HTR-8/SVneo (cell line): ENCODE measurements around the gene TBXA2R.

Experiments used
- DNase-seq: peaks from one replicate; pipeline ENCODE4 v3.0.0; 2011; ENCODE audit warnings: low spot score, mixed read lengths; ENCODE audit not compliant: insufficient read length
- FAIRE-seq: peaks from 2 replicates; lab custom pipeline; 2011; peaks lifted over from hg19 to GRCh38; lab: Jason Lieb, UNC

TBXA2R gene

DNA sequence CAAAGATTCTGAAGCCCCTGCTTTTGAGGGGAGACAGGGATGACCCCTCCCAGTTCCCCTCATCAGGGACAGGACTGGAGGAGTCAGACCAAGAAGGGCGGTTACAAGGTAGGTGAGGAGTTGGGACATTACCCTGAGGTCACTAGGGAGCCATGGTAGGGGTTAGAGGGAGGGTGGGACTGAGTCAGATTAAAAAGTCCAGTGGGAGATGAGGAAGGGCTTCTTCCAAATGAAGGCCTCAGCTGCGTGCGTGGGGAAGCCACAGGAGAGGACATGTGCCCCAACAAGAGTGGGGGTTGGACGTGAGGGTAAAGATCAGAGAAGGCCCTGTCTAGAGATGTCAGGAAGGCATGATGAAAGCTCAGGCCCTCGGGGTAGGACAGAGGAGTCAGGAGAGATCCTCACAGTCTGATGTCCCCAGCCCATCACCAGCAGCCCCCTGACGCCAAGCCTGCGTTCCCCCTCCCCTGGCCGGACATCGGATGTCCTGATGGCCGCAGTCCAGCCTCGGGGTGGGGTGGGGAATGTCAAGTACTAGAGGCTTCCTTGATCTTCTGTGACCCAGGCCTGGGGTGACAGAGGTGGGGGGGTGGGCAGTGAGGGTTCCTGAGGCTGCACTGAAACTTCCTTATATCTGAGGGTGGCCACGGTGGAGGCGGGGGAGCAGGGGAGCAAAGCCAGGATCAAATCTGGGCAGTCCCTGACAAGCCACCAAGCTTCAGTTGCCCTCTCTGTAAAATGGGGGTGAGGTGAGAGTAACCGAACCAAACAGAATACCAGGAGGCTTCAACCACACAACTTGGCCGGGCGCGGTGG lies 42.8 kb downstream of the TBXA2R start:
- DNase-seq (no peak), FAIRE-seq (no peak)

DNA sequence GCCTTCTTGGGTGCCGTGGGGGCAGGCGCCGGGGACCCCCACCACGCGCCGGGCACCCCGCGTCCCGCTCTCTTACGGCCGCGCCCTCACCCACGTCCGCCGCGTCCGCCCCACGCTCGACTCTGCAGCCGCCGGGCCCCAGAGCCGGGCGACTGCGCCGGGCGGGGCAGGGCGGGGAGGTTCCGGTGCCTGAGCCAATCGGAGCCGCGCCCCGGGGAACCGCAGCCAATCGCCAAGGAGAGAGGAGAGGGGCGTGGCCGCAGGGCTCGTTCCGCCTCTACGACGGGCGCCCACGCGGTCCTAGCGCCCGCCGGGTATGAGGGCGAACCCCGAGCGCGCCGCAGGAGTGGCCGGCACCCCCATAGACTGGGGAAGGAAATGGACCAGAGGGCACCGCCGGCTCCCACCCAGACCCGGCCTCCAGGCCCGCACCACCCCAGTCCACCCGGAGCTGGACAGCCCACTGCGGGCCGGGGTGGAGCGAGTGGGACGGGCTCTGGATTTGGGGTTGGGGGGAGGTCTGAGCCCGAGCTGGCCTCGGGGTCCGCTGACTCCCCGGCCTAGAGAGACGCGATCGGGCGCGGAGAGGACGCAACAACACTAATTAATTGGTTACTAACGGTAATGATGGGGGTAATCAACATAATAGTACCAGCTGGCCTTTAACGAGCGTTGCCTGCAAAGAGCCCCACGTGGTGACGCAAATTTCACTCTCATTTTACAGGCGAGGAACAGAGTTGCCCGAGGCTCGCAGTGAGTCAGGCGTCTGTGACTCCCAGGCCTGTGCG lies 49.0 kb downstream of the TBXA2R start, which contains the start of gene MFSD12:
Gene MFSD12, minus strand, starts transcription at position 126 of the 788 bp plus-strand sequence. CDS start 183 bp downstream, outside the sequence.
- FAIRE-seq (peak; percentile 69), DNase-seq (peak; percentile 94)

DNA sequence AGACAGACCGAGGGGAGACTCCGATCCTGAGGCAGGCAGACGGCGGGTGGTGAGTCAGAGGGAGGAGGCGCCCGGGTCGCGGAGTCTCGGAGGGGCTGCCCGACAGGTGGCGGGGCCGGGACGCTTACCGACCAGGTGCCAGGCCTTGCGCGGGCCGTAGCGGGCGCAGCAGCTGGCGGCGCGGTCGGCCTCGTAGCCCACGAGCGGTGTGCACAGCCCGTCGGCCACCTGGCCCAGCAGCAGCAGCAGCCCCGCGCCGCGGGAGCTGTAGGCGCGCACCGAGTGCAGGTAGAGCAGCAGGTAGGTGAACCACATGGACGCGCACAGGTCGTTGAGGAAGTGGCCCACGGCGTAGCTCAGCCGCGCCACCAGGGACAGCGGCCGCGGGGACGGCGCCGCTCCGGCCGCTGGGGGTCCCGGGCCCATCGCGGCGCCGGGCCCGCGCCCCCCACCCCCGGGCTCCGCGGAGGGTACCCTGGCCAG lies 49.7 kb downstream of the TBXA2R start:
- no peak for DNase-seq
- FAIRE-seq: no peak

DNA sequence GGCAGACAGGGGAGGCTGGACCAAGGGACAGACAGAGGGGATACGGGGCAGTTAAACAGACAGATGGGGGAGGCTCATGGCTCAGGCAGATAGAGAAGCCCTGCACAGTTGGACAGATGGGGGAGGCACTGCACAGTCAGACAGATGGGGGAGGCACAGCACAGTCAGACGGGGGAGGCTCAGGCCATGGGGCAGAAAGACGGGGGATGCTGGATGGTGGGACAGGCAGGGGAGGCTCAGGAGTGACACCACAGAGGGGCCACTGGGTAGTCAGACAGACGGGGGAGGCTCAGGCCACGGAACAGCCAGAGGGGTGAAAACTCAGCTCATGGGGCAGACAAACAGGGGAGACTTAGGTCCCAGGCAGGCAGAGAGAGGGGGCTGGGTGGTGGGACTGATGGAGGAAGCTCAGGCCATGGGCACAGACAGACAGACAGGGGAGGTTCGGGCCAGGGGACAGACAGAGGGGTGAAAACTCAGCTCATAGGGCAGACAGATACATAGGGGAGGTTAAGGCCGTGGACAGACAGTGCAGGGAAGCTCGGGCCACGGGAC lies 50.2 kb downstream of the TBXA2R start:
- DNase-seq (no peak), FAIRE-seq (no peak)

DNA sequence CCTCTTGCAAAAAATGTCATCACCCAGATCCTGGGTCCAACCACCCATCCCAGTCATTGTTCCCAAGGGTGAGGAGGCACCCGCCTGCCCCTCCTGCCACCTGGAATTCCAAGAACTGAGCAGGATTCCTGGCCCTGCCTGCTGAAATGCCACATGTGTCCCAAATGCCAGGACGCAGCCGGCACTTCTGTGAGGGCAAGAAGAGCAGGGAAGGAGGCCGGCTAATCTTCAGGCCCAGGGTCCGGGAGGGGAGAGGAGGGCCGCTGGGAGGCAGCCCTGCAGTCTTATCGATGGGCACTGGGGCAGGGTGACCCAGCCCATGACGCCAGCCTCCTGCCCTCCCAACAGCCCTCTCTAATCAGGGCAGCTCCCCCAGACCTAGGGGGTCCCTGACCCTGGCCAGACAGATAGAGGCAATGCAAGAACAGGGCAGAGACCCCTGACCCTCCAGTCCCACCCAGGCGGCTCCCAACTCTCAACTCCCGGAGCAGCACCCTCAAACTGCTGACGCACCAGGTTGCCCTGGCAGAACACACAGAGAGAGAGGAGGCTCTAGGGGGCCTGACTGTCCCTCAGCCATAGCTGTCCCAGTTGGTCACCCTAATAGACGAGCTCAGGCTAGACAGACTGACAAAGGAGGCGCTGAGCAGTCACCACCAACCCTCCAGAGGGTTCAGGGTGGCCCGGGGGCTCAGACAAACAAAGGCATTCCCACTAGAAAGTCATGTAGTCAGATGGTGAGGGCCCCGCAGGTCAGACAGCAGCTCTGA lies 50.8 kb downstream of the TBXA2R start:
- DNase-seq: no peak
- FAIRE-seq: no peak

- FAIRE-seq: no peak
- DNase-seq: no peak
Measured at GRCh38 chr19:3554254-3555083, 52.2 kb downstream of the TBXA2R start.

- FAIRE-seq: no peak
- DNase-seq: no peak
Measured at GRCh38 chr19:3551792-3552095, 54.9 kb downstream of the TBXA2R start.

DNA sequence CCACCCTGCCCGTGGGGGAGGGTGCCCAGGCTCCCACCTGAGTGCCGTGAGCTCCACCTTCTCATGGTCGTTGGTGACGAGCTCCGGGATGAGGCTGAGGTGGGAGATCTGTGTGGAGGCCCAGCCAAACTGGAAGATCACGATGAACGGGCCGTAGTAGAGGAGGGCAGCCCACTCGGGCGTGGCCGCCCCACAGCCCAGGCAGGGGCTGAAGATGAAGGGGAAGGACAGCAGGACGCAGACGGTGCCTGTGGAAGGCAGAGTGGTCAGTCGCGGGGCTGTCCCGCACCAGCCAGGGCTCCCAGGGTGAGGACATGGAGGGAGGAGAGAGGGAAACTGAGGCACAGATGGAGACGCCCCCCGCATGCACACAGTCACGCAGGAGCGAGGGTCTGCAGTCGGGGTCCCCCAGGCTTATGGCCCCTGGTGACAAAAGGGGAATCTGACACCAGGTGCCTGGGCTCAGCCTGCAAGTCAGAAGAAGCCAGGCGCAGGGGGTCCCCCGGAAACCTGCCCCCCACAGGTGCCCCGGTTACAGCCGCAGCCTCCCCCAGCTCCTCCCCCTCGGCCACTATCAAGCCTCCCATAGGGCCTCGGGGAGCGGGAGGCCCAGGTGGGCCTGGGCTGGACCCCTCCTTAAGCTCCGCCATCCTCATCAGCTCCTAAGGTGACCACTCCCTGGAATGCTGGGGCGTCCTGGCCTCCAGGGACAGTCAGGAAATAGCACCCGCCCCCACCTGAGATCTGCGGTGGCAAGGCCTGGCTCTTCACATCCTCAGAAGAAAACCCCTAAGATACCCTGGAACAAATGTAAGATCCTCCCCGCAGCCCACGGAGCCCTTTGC lies 55.5 kb downstream of the TBXA2R start:
- FAIRE-seq (no peak), DNase-seq (no peak)

DNA sequence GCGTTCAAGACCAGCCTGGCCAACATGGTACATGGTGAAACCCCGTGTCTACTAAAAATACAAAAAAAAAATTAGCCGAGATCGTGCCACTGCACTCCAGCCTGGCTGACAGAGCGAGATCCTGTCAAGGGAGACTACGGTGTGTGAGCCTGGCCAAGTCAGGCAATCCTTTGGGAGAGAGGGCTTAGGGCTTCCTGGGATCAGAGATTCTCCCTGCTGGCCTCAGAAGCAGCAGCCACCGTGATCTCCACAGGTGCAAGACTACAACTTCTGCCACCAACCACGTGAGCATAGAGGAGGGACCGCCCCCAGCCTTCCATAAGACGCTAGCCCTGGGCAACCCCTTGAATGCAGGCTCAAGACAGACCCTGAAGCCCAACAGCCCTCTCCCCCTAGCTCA lies 56.9 kb downstream of the TBXA2R start:
- DNase-seq (no peak), FAIRE-seq (no peak)

- FAIRE-seq (no peak), DNase-seq (no peak)
Measured at GRCh38 chr19:3548606-3549005, 58.1 kb downstream of the TBXA2R start.

DNA sequence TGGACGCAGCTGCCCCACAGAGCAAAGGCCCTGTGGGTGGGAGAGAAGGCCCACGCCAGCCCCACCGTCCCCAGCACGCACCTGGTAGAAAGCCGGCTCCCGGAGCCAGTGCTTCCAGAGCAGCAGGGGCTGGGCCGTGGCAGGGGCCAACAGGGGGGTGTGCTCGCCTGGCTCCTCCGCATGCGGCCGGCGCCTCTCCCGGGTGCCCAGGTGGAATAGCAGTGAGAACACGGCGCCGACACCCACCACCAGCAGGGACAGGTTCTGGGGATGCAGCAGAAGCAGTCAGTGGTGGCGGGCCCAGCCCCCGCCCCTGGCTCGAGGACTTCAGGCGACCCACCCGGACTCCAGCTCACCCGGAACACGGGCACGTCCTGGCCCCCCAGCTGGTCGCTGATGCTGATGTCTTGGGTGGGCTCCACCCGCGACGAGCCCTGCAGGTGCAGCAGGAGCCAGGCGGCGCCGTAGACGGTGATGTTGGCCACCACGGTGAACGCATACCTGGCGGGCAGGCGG lies 58.9 kb downstream of the TBXA2R start:
- no peak for DNase-seq
- no peak for FAIRE-seq

DNA sequence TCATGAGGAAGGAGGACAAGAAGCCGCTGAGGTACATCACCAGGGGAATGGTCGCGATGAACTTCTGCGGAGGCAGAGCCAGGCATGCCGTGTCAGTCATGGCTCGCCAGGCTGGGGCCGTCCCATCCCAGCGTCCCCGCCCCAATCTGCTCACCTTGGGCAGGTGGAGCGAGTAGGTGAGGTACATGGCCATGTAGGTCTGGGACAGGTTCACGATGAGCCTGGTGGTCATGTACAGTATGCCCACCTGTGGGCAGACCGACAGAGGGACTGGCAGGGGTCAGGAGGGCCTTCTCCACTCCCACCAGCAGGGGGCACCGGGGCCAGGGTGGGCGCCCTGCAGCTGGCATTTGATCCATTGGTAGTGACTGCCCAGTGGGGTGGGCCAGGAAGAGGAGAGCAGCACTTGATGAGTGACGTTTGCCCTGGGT lies 59.4 kb downstream of the TBXA2R start:
- FAIRE-seq: no peak
- DNase-seq: no peak

DNA sequence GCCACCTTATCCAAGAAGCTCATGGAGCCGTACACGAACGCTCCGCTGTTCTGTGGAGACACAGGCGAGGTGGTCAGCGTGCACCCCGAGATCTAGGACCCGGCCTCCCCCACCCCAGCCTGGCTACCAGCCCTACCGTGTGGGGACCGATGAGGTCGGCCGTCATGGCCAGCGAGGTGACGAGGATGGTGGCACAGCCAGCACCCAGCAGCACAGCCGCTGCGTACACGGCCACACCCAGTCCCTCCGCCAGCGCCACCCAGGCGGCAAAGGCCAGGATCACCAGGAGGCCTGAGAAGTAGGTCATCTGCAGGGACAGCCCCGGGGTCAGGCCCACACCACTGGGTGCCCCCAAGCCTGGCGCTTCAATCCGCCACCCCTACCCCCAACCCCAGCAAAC lies 60.6 kb downstream of the TBXA2R start:
- no peak for DNase-seq
- FAIRE-seq: no peak

GRCh38 chr19:3545669-3546034 lies 61.0 kb downstream of the TBXA2R start:
- DNase-seq (no peak), FAIRE-seq (no peak)

DNA sequence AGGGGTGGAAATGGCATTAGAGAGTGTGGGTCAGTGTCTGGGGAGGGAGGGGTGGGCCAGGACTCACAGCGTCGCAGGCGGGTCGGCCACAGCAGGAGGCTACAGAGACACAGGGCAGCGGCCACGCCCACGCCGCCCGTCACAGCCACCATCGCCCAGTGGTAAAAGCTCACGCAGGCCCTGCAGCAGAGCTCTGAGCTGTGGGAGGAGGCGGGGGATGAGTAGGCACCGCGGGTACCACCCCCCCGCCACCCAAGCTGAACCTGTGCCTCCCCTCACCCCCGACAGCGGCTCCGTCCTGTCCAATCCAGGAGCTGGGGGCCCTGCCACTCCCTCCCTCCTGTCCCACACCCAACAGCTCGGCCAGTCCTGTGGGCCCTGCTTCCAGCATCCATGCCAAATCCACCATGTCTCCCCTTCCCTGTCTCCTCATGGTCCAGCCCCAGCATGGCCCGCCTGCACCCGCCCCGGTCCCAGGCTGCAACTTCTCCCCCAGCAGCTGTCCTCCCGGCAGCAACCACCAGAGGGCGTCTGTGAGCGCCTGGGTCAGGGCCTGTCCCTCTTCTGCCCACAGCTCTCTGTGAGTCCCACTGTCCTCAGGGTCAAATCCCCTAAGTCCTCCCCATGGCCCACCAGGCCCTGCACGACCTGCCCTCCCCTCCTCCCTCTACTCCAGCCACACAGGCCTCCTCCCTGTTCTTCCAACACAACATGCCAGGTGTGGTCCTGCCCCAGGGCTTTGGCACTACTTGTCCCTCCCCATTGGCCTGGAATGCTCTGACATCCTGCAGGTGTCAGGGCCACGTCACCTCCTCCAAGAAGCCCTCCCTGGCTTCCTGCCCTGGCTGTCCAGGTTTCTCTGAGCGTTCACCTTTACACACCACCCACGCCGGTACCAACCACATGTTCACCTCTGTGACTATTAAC lies 61.7 kb downstream of the TBXA2R start:
- DNase-seq: peak; percentile 70

More for the DNA sequence above, 61.7 kb downstream of the TBXA2R start:
- peak; percentile 69 for FAIRE-seq
